ENCODE results near the gene BCL2L15. TPM values are rescaled to one million over a fixed set of nuclear protein-coding genes. Genes with fewer than 3 reads are reported as not detected.

Gene BCL2L15
- 100 to 1,000 TPM in 3 of 4 donors, 10 to 100 TPM in 1; 38.0 to 249 (median 119) TPM for total RNA-seq

DNA sequence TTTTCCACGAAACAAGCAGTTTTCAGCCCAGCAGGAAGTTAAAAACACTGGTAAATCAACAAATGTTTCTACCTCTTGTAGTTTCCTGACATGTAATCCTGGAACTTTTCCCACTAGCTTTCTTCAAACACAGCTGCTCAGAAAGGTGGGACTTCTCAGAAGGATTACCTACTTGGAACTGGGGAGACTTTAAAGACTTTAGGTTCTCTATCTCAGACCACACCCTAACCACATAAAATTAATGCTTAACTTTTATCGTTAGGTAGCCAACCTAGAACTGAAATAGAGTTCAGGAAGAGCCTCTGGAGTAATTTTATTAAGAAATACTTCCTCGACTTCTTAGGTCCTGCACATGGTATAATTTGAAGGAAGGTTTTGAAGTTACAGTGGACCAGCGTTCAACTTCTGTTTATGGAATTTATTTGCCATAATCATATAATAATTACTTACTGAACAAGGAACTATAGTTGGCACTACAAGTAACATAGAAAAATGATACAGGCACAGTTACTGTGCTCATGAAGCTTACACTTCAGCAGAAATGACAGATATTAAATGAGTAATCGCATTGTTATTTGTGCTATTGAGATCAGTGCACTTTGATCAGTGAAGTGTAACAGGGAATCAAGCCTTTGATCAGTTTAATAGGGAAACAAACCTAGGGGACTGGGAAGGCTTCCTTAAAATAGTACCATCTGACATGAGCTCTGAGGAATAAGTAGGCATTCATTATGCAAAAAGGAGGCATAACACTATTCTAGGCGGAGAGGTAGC lies at the start of gene BCL2L15:
Gene BCL2L15 (minus strand): TSS at position 180 of the 774 bp plus-strand sequence. CDS start 206 bp downstream, outside the sequence.
- H3K9me3 ChIP-seq: no peaks in the 10 kb centered on the region
- peak; percentile 78 to 81 for TF ChIP-seq POLR2A (IDR thresholded peaks at IDR 0.05)
- TF ChIP-seq CTCF (IDR thresholded peaks at IDR 0.05): no peak
- H3K36me3 ChIP-seq: peaks cover 0 to 4% (median 0%) of the 10 kb centered on the region in 3 donors
- H3K4me3 ChIP-seq: peak within 1 kb of the TSS in 3 of 4 donors; percentile 20 to 60 (median 55)
- H3K4me1 ChIP-seq: no peaks in the 10 kb centered on the region
- H3K27ac ChIP-seq: peak within 1 kb of the TSS in 3 of 4 donors; percentile 44 to 89 (median 85)
- H3K27me3 ChIP-seq: no peaks in the 10 kb centered on the region
- no peak for DNase-seq

GRCh38 chr1:113937146-113937545 lies 49.8 kb upstream of the BCL2L15 start:
- Histone ChIP-seq H3K27ac (no peak overlapping the region), H3K27me3 (no peaks in the 10 kb centered on the region), H3K9me3 (no peaks in the 10 kb centered on the region), H3K4me3 (no peak overlapping the region), H3K36me3 (peaks cover 0 to 11% (median 0%) of the 10 kb centered on the region in 3 donors), H3K4me1 (peaks cover 0 to 28% (median 2%) of the 10 kb centered on the region in 4 donors)
- DNase-seq: no peak
- TF ChIP-seq POLR2A (IDR thresholded peaks at IDR 0.05): no peak

DNA sequence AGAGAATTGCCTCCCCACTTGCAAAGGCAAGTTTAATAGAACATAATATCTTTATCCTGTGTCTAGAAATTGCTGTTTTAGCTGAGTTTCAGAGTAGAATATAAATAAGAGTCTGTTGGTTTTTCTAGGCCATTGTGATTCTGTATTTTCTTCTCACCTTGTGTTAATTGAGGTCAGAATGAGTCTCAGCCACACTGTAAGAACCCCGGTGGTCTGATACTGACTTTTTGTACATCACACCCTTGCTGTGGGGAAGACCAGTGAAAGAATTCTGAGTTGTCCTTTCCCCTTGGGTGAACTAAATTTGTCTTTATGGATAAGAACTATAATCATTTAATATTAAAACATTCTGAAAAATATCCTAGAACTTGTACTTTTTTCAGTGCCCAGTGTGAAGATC lies 48.6 kb upstream of the BCL2L15 start:
- Histone ChIP-seq H3K27ac (no peak overlapping the region), H3K9me3 (no peaks in the 10 kb centered on the region), H3K4me1 (peaks cover 0 to 38% (median 7%) of the 10 kb centered on the region in 4 donors), H3K27me3 (no peaks in the 10 kb centered on the region), H3K36me3 (no peaks in the 10 kb centered on the region), H3K4me3 (no peak overlapping the region)
- TF ChIP-seq CTCF (IDR thresholded peaks at IDR 0.05) (no peak), POLR2A (IDR thresholded peaks at IDR 0.05) (no peak)
- no peak for DNase-seq

- Histone ChIP-seq H3K4me1 (peaks cover 0 to 43% (median 10%) of the 10 kb centered on the region in 4 donors), H3K4me3 (no peak overlapping the region), H3K27me3 (no peaks in the 10 kb centered on the region), H3K36me3 (no peaks in the 10 kb centered on the region), H3K9me3 (no peaks in the 10 kb centered on the region), H3K27ac (no peak overlapping the region)
- DNase-seq: no peak
- TF ChIP-seq POLR2A (IDR thresholded peaks at IDR 0.05) (no peak), CTCF (IDR thresholded peaks at IDR 0.05) (no peak)
Observed at GRCh38 chr1:113935176-113935575, 47.8 kb upstream of the BCL2L15 start.

DNA sequence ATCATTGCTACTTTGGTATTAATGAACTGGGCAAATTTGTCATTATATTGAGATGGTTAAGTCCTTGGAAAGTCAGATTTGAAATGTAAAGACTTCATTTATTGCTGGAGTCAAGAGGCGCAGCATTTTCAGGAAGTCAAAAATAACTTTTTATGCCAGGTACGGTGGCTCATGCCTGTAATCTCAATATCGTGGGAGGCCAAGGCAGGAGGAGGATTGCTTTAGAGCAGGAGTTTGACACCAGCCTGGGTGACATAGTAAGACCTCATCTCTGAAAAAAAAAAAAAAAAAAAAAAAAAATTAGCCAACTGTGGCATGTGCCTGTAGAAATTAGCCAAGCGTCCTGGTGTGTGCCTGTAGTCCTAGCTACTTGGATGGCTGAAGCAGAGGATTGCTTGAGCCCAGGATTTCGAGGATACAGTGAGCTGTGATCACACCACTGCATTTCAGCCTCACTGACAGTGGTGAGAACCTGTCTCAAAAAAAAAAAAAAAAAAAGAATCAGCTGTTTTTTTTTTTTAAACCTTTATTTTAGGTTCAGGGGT lies 47.2 kb upstream of the BCL2L15 start:
- Histone ChIP-seq H3K36me3 (no peaks in the 10 kb centered on the region), H3K4me3 (no peak overlapping the region), H3K27me3 (no peaks in the 10 kb centered on the region), H3K9me3 (no peaks in the 10 kb centered on the region), H3K27ac (no peak overlapping the region), H3K4me1 (peaks cover 0 to 43% (median 10%) of the 10 kb centered on the region in 4 donors)
- DNase-seq: no peak
- TF ChIP-seq CTCF (IDR thresholded peaks at IDR 0.05) (no peak), POLR2A (IDR thresholded peaks at IDR 0.05) (no peak)

GRCh38 chr1:113934006-113934405 lies 46.6 kb upstream of the BCL2L15 start:
- TF ChIP-seq CTCF (IDR thresholded peaks at IDR 0.05) (no peak), POLR2A (IDR thresholded peaks at IDR 0.05) (no peak)
- no peak overlapping the region for H3K27ac ChIP-seq

More at GRCh38 chr1:113934006-113934405, 46.6 kb upstream of the BCL2L15 start:
- Histone ChIP-seq H3K27me3 (no peaks in the 10 kb centered on the region), H3K36me3 (no peaks in the 10 kb centered on the region), H3K9me3 (no peaks in the 10 kb centered on the region), H3K4me3 (no peak overlapping the region), H3K4me1 (peaks cover 0 to 43% (median 10%) of the 10 kb centered on the region in 4 donors)
- DNase-seq: no peak

Data from Peyer's patch (tissue), 4 donors.